IMR-90 (cell line): ENCODE measurements around the gene RRAGC. TPM values are rescaled to one million over a fixed set of nuclear protein-coding genes. Genes with fewer than 3 reads are reported as not detected.

Experiments
- ATAC-seq: fragments of 200-7000 bp; cut with Tn5 transposase; 2 replicates; pipeline ENCODE4 v1.9.1; 2020; ENCODE audit warnings: low read depth, mild to moderate bottlenecking, moderate library complexity
- BruUV-seq: library from RNA; stranded (reverse); fragments of 400-500 nt; replicated peaks from 2 replicates; lab custom pipeline; 2021; lab: Mats Ljungman, UMichigan
- CTCF ChIA-PET: fragments of 300-600 bp; formaldehyde crosslinking; extraction: SDS; loops from one replicate; lab custom pipeline; 2021; ENCODE audit warnings: antibody characterized with exemption; lab: Yijun Ruan, JAX
- POLR2A ChIA-PET: fragments of 300-600 bp; sonication (Branson Sonifier 250); formaldehyde crosslinking; loops from one replicate; lab custom pipeline; 2022; ENCODE audit warnings: antibody characterized with exemption; ENCODE audit not compliant: unreplicated experiment; lab: Charles Lee
- DNase-seq: peaks from one replicate; pipeline ENCODE4 v3.0.0; 2013
- H2AFZ ChIP-seq: replicated peaks from 2 replicates; pipeline ENCODE3; 2013; ENCODE audit warnings: low read length, mild to moderate bottlenecking; ENCODE audit not compliant: poor library complexity
- H2AK5ac ChIP-seq: 2 replicates; pipeline ENCODE4 v1.6.1; 2013; ENCODE audit warnings: low read depth, low read length, inconsistent platforms
- H2AK9ac ChIP-seq: replicated peaks from 2 replicates; pipeline ENCODE3; 2013; ENCODE audit warnings: mild to moderate bottlenecking, low read depth, low read length, moderate library complexity; ENCODE audit not compliant: poor library complexity
- H2BK120ac ChIP-seq: 2 replicates; pipeline ENCODE4 v1.6.1; 2013; ENCODE audit warnings: low read depth, low read length, inconsistent platforms
- H2BK15ac ChIP-seq: 3 replicates; pipeline ENCODE4 v1.6.1; 2013; ENCODE audit warnings: low read depth, low read length, inconsistent platforms
- H2BK20ac ChIP-seq: 2 replicates; pipeline ENCODE4 v1.6.1; 2013; ENCODE audit warnings: low read depth, mild to moderate bottlenecking, inconsistent platforms, low read length, moderate library complexity
- H2BK5ac ChIP-seq: 2 replicates; pipeline ENCODE4 v1.6.1; 2013; ENCODE audit warnings: mild to moderate bottlenecking, low read depth, low read length, inconsistent platforms; ENCODE audit not compliant: poor library complexity, severe bottlenecking
- H3K14ac ChIP-seq: replicated peaks from 2 replicates; pipeline ENCODE4 v1.6.1; 2013; ENCODE audit warnings: low read depth, low read length, inconsistent platforms
- H3K18ac ChIP-seq: 2 replicates; pipeline ENCODE4 v1.6.1; 2013; ENCODE audit warnings: low read depth, low read length, control low read depth
- H3K23ac ChIP-seq: 2 replicates; pipeline ENCODE4 v1.6.1; 2013; ENCODE audit warnings: low read depth, low read length, inconsistent platforms
- H3K27ac ChIP-seq: 2 replicates; pipeline ENCODE4 v1.5.1; 2013; ENCODE audit warnings: mild to moderate bottlenecking, control low read depth, low read length; ENCODE audit not compliant: insufficient read depth
- H3K27me3 ChIP-seq: 2 replicates; pipeline ENCODE4 v1.6.1; 2013; ENCODE audit warnings: low read length; ENCODE audit not compliant: control insufficient read depth, insufficient read depth
- H3K36me3 ChIP-seq: 2 replicates; pipeline ENCODE4 v1.6.1; 2013; ENCODE audit warnings: low read length, mixed read lengths; ENCODE audit not compliant: control insufficient read depth, insufficient read depth
- H3K4ac ChIP-seq: 2 replicates; pipeline ENCODE4 v1.6.1; 2013; ENCODE audit warnings: low read depth, low read length, inconsistent platforms
- H3K4me1 ChIP-seq: 2 replicates; pipeline ENCODE4 v1.6.1; 2013; ENCODE audit warnings: low read length, mixed read lengths; ENCODE audit not compliant: control insufficient read depth, insufficient read depth
- H3K4me2 ChIP-seq: 2 replicates; pipeline ENCODE4 v1.6.1; 2013; ENCODE audit warnings: low read depth, mild to moderate bottlenecking, control low read depth, low read length, moderate library complexity
- H3K4me3 ChIP-seq: 2 replicates; pipeline ENCODE4 v1.5.1; 2013; ENCODE audit warnings: low read depth, mild to moderate bottlenecking, control low read depth, low read length, moderate library complexity; ENCODE audit not compliant: insufficient read depth
- H3K56ac ChIP-seq: 2 replicates; pipeline ENCODE4 v1.6.1; 2013; ENCODE audit warnings: low read length, inconsistent platforms; ENCODE audit not compliant: insufficient read depth; ENCODE audit errors: extremely low read depth
- H3K79me1 ChIP-seq, 2 experiments: 2 replicates each; pipeline ENCODE4 v1.6.1; 2013; ENCODE audit warnings: low read length in 2 of 2, inconsistent platforms in 1 of 2, low read depth in 1 of 2
- H3K9ac ChIP-seq: 2 replicates; pipeline ENCODE4 v1.6.1; 2013; ENCODE audit warnings: low read depth, low read length, control low read depth
- H3K9me1 ChIP-seq: 2 replicates; pipeline ENCODE4 v1.6.1; 2013; ENCODE audit warnings: low read length, inconsistent platforms; ENCODE audit not compliant: insufficient read depth
- H3K9me3 ChIP-seq: 2 replicates; pipeline ENCODE4 v1.6.1; 2013; ENCODE audit warnings: low read length; ENCODE audit not compliant: control insufficient read depth, insufficient read depth
- H4K20me1 ChIP-seq: 2 replicates; pipeline ENCODE4 v1.6.1; 2013; ENCODE audit warnings: low read length, inconsistent platforms; ENCODE audit not compliant: insufficient read depth
- H4K5ac ChIP-seq: 2 replicates; pipeline ENCODE4 v1.6.1; 2013; ENCODE audit warnings: mild to moderate bottlenecking, low read depth, low read length, control low read depth
- H4K8ac ChIP-seq, 2 experiments: 2 replicates each; pipeline ENCODE4 v1.6.1; 2013; ENCODE audit warnings: low read depth in 2 of 2, low read length in 2 of 2, control low read depth in 1 of 2, inconsistent platforms in 1 of 2
- H4K91ac ChIP-seq: 2 replicates; pipeline ENCODE4 v1.6.1; 2013; ENCODE audit warnings: low read depth, low read length, inconsistent platforms; ENCODE audit not compliant: insufficient read depth
- BHLHE40 ChIP-seq: fragments of 150-350 bp; IDR thresholded peaks from 2 replicates; pipeline ENCODE4 v1.6.1; 2016; ENCODE audit warnings: mild to moderate bottlenecking, low read depth, low read length
- CTCF ChIP-seq: conservative IDR thresholded peaks from 2 replicates; pipeline ENCODE4 v1.5.1; 2012; ENCODE audit warnings: mild to moderate bottlenecking, low read depth, low read length, improper control_type of control experiment
- ELK1 ChIP-seq: fragments of 150-350 bp; IDR thresholded peaks from 2 replicates; pipeline ENCODE4 v1.6.1; 2016; ENCODE audit warnings: low read depth, mild to moderate bottlenecking, low read length, moderate library complexity, borderline replicate concordance
- FOS ChIP-seq: fragments of 150-350 bp; IDR thresholded peaks from 2 replicates; pipeline ENCODE4 v1.6.1; 2016; ENCODE audit warnings: low read depth, low read length
- POLR2A ChIP-seq: IDR thresholded peaks from 2 replicates; pipeline ENCODE4 v1.6.1; 2012; ENCODE audit warnings: mild to moderate bottlenecking, low read depth, low read length
- RAD21 ChIP-seq: IDR thresholded peaks from 2 replicates; pipeline ENCODE4 v1.6.1; 2012; ENCODE audit warnings: low read length, improper control_type of control experiment
- RCOR1 ChIP-seq: IDR thresholded peaks from 2 replicates; pipeline ENCODE4 v1.6.1; 2012; ENCODE audit warnings: mild to moderate bottlenecking, low read length, improper control_type of control experiment; ENCODE audit not compliant: insufficient replicate concordance
- RFX5 ChIP-seq: IDR thresholded peaks from 2 replicates; pipeline ENCODE4 v1.8.0; 2012; ENCODE audit warnings: low read depth, mild to moderate bottlenecking, low read length, moderate library complexity
- WGBS, 2 experiments: methylation state at CpG; one replicate each; pipeline versions ENCODE4 v1.1.5 to v1.1.7; 2013; ENCODE audit warnings: missing lambda C conversion rate in 2 of 2; ENCODE audit not compliant: insufficient read length in 1 of 2; ENCODE audit errors: extremely low coverage in 2 of 2; 5-methylcytosine and 5-hydroxymethylcytosine counted together
- dilution Hi-C: fragments of 300-500 bp; cut with HindIII; formaldehyde crosslinking; loops from one replicate; pipeline ENCODE4 v1.14.3; 2018; ENCODE audit warnings: low sequenced_read_pairs; ENCODE audit not compliant: unreplicated experiment
- in situ Hi-C: fragments of 300-500 bp; cut with MboI; formaldehyde crosslinking; loops from 3 replicates; pipeline ENCODE4 v1.14.3; 2019; ENCODE audit warnings: low sequenced_read_pairs, inconsistent platforms, mixed read lengths
- intact Hi-C: fragments of 100-400 bp; cut with micrococcal nuclease; formaldehyde crosslinking; loops from 2 replicates; pipeline ENCODE4 v1.10.0; 2022
- polyA plus RNA-seq, 3 experiments: library from polyadenylated mRNA; depleted of rRNA; stranded (reverse); fragments of >200 nt; gene quantifications; 2 replicates each; pipeline ENCODE4 v1.2.3, GENCODE V29; 2012; ENCODE audit warnings: low replicate concordance in 1 of 3
- total RNA-seq: library from RNA; depleted of rRNA; stranded (reverse); fragments of >200 nt; gene quantifications from 2 replicates; pipeline ENCODE4 v1.2.3, GENCODE V29; 2012

Gene RRAGC
- total and polyA plus RNA-seq, 2 of the 4 experiments (the other 2 are of a cell fraction), result 7.2 to 12.2 TPM

DNA sequence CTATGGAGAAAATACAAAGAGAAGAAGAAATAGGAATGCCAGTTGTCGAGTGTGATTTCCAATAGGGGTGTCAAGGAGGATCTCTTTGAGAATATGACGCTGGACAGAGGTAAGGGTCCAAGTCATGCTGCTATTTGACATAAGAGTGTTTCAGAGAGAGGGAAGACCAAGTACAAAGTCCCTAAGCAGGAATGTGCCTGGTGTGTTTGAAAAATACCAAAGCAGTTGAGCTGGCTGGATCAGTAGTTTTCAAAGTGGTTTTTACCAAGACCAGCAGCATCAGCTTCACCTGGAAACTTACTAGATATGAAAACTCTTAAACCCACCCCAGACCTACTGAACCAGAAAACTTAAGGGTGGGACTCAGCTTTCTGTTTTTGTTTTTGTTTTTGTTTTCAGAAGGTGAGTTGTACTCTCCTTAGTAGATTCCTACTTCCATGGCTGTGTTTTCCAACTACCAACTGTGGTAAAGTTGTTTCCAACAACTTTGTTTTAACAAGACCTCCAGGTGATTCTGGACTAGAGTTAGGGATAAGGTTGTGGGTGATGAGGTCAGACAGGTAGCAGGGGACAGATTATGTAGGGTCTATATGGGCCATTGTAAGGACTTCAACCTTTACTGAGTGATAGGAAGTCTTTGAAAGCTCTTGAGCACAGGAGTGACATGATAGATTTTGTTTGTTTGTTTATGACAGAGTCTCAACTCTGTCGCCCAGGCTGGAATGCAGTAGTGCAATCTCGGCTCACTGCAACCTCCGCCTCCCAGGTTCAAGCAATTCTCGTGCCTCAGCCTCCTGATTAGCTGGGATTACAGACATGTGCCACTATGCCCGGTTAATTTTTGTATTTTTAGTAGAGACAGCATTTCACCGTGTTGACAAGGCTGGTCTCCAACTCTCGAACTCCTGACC is 29.1 kb upstream of the RRAGC start:
- TF ChIP-seq POLR2A (no peak), RAD21 (no peak), BHLHE40 (no peak), FOS (no peak), ELK1 (no peak), RCOR1 (no peak), RFX5 (no peak), CTCF (no peak)
- no peaks in the 10 kb centered on the region for H3K27me3 ChIP-seq
- no peak overlapping the region for H2BK20ac ChIP-seq
- dilution Hi-C loops, result no loop called here
- H3K4me2 ChIP-seq, result no peak overlapping the region
- no peaks in the 10 kb centered on the region for H3K4me1 ChIP-seq
- no peak overlapping the region for H4K8ac ChIP-seq
- H4K5ac ChIP-seq, result no peak overlapping the region
- H3K23ac ChIP-seq, result no peak overlapping the region
- no peak for ATAC-seq
- H2BK15ac ChIP-seq, result no peak overlapping the region
- H3K36me3 ChIP-seq, result no peaks in the 10 kb centered on the region
- ChIA-PET POLR2A (no interaction called here), CTCF (interaction anchor here (0.9 kb wide), 1 partner anchor 10 kb away, joined by 3 read pairs; no protein-coding TSS in a partner anchor)
- no peak overlapping the region for H2BK5ac ChIP-seq
- H3K56ac ChIP-seq, result no peak overlapping the region
- no peak overlapping the region for H3K18ac ChIP-seq
- in situ Hi-C loops, result no loop called here
- no peaks in the 10 kb centered on the region for H3K9me1 ChIP-seq
- WGBS, 2 experiments, result 73% methylated on average over 3 of the region's 9 CpGs; no CpG with 5 or more reads in 1 of the 2 experiments
- no peak overlapping the region for H3K27ac ChIP-seq
- no peak overlapping the region for H2AK5ac ChIP-seq
- no peaks in the 10 kb centered on the region for H3K9me3 ChIP-seq
- BruUV-seq, result no TSS peak
- no peak for DNase-seq
- no peak overlapping the region for H2AK9ac ChIP-seq
- no peak overlapping the region for H2BK120ac ChIP-seq
- H3K4ac ChIP-seq, result no peak overlapping the region
- no peak overlapping the region for H3K14ac ChIP-seq
- no peak overlapping the region for H4K91ac ChIP-seq
- H3K9ac ChIP-seq, result no peak overlapping the region
- H3K79me1 ChIP-seq, result no peaks in the 10 kb centered on the region
- intact Hi-C loops, result no loop called here
- H3K4me3 ChIP-seq, result no peak overlapping the region
- H2AFZ ChIP-seq, result no peak overlapping the region
- no peaks in the 10 kb centered on the region for H4K20me1 ChIP-seq
